Measurements from ENCODE around the gene NMRK1.

Gene NMRK1

GRCh38 chr9:75063556-75064305, 24.2 kb downstream of the NMRK1 start:
- no peak for DNase-seq (ENCODE audit: low read depth, low spot score)

- DNase-seq (ENCODE audit: low read depth, low spot score) = no peak
Observed at GRCh38 chr9:75061169-75061568, 26.8 kb downstream of the NMRK1 start.

GRCh38 chr9:75054368-75055001, 33.5 kb downstream of the NMRK1 start:
- DNase-seq (ENCODE audit: low read depth, low spot score) = peak; percentile 42

- no peak for DNase-seq (ENCODE audit: low read depth, low spot score)
Observed at GRCh38 chr9:75053869-75054268, 34.1 kb downstream of the NMRK1 start.

- no peak for DNase-seq (ENCODE audit: low read depth, low spot score)
Observed at GRCh38 chr9:75051285-75051684, 36.7 kb downstream of the NMRK1 start.

- DNase-seq (ENCODE audit: low read depth, low spot score) = no peak
Observed at GRCh38 chr9:75047506-75047905, 40.4 kb downstream of the NMRK1 start.

- DNase-seq (ENCODE audit: low read depth, low spot score) = no peak
Observed at GRCh38 chr9:75046725-75047345, 41.1 kb downstream of the NMRK1 start.

- DNase-seq (ENCODE audit: low read depth, low spot score) = no peak
Observed at GRCh38 chr9:75041041-75041440, 46.9 kb downstream of the NMRK1 start.

GRCh38 chr9:75039801-75040200, 48.2 kb downstream of the NMRK1 start:
- DNase-seq (ENCODE audit: low read depth, low spot score) = no peak

GRCh38 chr9:75039009-75039408, 48.9 kb downstream of the NMRK1 start:
- DNase-seq (ENCODE audit: low read depth, low spot score) = peak; percentile 18

- DNase-seq (ENCODE audit: low read depth, low spot score) = no peak
Observed at GRCh38 chr9:75036793-75037192, 51.2 kb downstream of the NMRK1 start.

- no peak for DNase-seq (ENCODE audit: low read depth, low spot score)
Observed at GRCh38 chr9:75033791-75034473, 54.0 kb downstream of the NMRK1 start.

- no peak for DNase-seq (ENCODE audit: low read depth, low spot score)
Observed at GRCh38 chr9:75027187-75028107, 60.5 kb downstream of the NMRK1 start.

- DNase-seq (ENCODE audit: low read depth, low spot score) = no peak
Observed at GRCh38 chr9:75023846-75024245, 64.1 kb downstream of the NMRK1 start.

- no peak for DNase-seq (ENCODE audit: low read depth, low spot score)
Observed at GRCh38 chr9:75019654-75020053, 68.3 kb downstream of the NMRK1 start.

- DNase-seq (ENCODE audit: low read depth, low spot score) = no peak
Observed at GRCh38 chr9:75019022-75019421, 68.9 kb downstream of the NMRK1 start.

- DNase-seq (ENCODE audit: low read depth, low spot score) = no peak
Observed at GRCh38 chr9:75017378-75017777, 70.6 kb downstream of the NMRK1 start.

GRCh38 chr9:75013735-75014134, 74.2 kb downstream of the NMRK1 start:
- DNase-seq (ENCODE audit: low read depth, low spot score) = no peak
